ENCODE results near the gene HCN1. TPM values are rescaled to one million over a fixed set of nuclear protein-coding genes. Genes with fewer than 3 reads are reported as not detected.

The HCN1 gene
- 1 to 10 TPM; 4.4 to 5.5 TPM for total RNA-seq

- peaks cover 0 to 6% of the 10 kb centered on the region in 2 donors for H3K27me3 ChIP-seq
Measured at GRCh38 chr5:45696206-45696836, at the start of gene HCN1. HCN1 (minus strand) TSS chr5:45696380.

GRCh38 chr5:45741110-45741509 lies 44.9 kb upstream of the HCN1 start:
- DNase-seq (ENCODE audit: low spot score): no peak
- Histone ChIP-seq H3K27me3 (no peaks in the 10 kb centered on the region), H3K4me3 (no peak overlapping the region), H3K4me1 (no peaks in the 10 kb centered on the region), H3K27ac (peak overlapping the region in 1 of 2 donors; percentile 74), H3K36me3 (no peaks in the 10 kb centered on the region), H3K9me3 (no peaks in the 10 kb centered on the region)
- TF ChIP-seq CTCF (IDR thresholded peaks at IDR 0.05): no peak

More at GRCh38 chr5:45696206-45696836, at the start of gene HCN1:
- peaks cover 0 to 8% of the 10 kb centered on the region in 2 donors for H3K4me1 ChIP-seq
- H3K36me3 ChIP-seq: no peaks in the 10 kb centered on the region
- peak; percentile 64 for DNase-seq (ENCODE audit: low spot score)
- peak within 1 kb of the TSS; percentile 53 to 55 for H3K4me3 ChIP-seq
- no peaks in the 10 kb centered on the region for H3K9me3 ChIP-seq
- TF ChIP-seq CTCF (IDR thresholded peaks at IDR 0.05): peak; percentile 57 to 82
- peak within 1 kb of the TSS in 1 of 2 donors; percentile 47 for H3K27ac ChIP-seq

GRCh38 chr5:45737153-45737552 lies 41.0 kb upstream of the HCN1 start:
- no peak for DNase-seq (ENCODE audit: low spot score)
- Histone ChIP-seq H3K4me1 (no peaks in the 10 kb centered on the region), H3K9me3 (no peaks in the 10 kb centered on the region), H3K4me3 (no peak overlapping the region), H3K27me3 (no peaks in the 10 kb centered on the region), H3K36me3 (no peaks in the 10 kb centered on the region), H3K27ac (no peak overlapping the region)
- TF ChIP-seq CTCF (IDR thresholded peaks at IDR 0.05): no peak

GRCh38 chr5:45725537-45725936 lies 29.4 kb upstream of the HCN1 start:
- Histone ChIP-seq H3K27ac (no peak overlapping the region), H3K4me3 (no peak overlapping the region), H3K4me1 (no peaks in the 10 kb centered on the region), H3K36me3 (no peaks in the 10 kb centered on the region), H3K9me3 (no peaks in the 10 kb centered on the region), H3K27me3 (no peaks in the 10 kb centered on the region)
- no peak for DNase-seq (ENCODE audit: low spot score)
- no peak for TF ChIP-seq CTCF (IDR thresholded peaks at IDR 0.05)

GRCh38 chr5:45697201-45697600 lies 1.0 kb upstream of the HCN1 start:
- Histone ChIP-seq H3K4me3 (no peak overlapping the region), H3K9me3 (no peaks in the 10 kb centered on the region), H3K4me1 (peaks cover 0 to 8% of the 10 kb centered on the region in 2 donors), H3K36me3 (no peaks in the 10 kb centered on the region), H3K27ac (no peak overlapping the region), H3K27me3 (peaks cover 0 to 6% of the 10 kb centered on the region in 2 donors)
- TF ChIP-seq CTCF (IDR thresholded peaks at IDR 0.05): no peak
- DNase-seq (ENCODE audit: low spot score): no peak

- Histone ChIP-seq H3K27ac (peak overlapping the region in 1 of 2 donors; percentile 47), H3K4me3 (peak overlapping the region; percentile 53 to 55), H3K9me3 (no peaks in the 10 kb centered on the region), H3K36me3 (no peaks in the 10 kb centered on the region), H3K27me3 (peaks cover 0 to 6% of the 10 kb centered on the region in 2 donors), H3K4me1 (peaks cover 0 to 8% of the 10 kb centered on the region in 2 donors)
- DNase-seq (ENCODE audit: low spot score): no peak
- no peak for TF ChIP-seq CTCF (IDR thresholded peaks at IDR 0.05)
Measured at GRCh38 chr5:45695804-45696156, 400 bp downstream of the HCN1 start.

Data from right atrium auricular region (tissue), 2 donors.